ENCODE measurements around the gene KHDC3L.

DNA sequence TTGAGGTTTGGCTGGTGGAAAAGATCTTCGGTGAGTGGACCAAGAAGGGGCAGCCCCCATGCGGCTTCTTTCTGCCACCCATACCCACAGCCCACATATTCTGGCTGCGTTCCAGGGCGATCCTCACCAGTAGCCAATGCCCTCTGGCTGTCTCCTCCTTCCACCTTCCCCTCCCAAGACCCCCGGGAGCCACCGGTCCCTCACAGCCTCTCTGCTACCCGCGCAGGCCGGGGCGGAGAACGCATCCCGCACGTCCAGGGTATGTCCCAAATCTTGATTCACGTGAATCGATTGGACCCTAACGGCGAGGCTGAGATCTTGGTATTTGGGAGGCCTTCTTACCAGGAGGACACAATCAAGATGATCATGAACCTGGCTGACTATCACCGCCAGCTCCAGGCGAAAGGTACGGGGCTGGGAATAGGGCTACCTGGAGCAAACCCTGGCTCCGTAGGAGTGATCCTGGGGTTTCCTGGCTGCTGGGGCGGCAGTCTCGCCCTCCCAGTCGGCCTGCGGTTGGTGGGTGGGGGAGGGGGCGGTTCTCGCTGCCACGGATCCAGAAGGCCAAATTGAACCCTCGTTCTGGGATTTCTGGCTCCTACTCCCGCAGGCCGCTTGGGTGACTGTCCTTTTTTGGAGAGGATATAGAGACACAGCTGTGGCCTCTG, 545 bp downstream of the KHDC3L start:
- TF ChIP-seq CTCF (IDR thresholded peaks at IDR 0.05) (no peak), POLR2A (IDR thresholded peaks at IDR 0.05) (no peak)

Data from lower leg skin (tissue), 3 donors.